Transverse colon (tissue), 4 donors: ENCODE measurements around the gene TEX55. TPM values are rescaled to one million over a fixed set of nuclear protein-coding genes. Genes with fewer than 3 reads are reported as not detected.

ENCODE experiments used
- DNase-seq: peaks from one replicate; pipeline ENCODE4 v3.0.0-alpha.2; 2019
- H3K27ac ChIP-seq, 4 donors: fragments of 200-600 bp; sonication (generic); 2 replicates each; pipeline ENCODE4 v1.5.1; 2016 to 2018; ENCODE audit warnings: inconsistent platforms in 4 of 4
- H3K27me3 ChIP-seq: fragments of 200-600 bp; sonication (generic); 2 replicates; pipeline ENCODE4 v1.5.1; 2017; ENCODE audit warnings: inconsistent platforms
- H3K36me3 ChIP-seq, 4 donors: fragments of 200-600 bp; sonication (generic); 2 replicates each; pipeline ENCODE4 v1.5.1; 2017 to 2019; ENCODE audit warnings: inconsistent platforms in 4 of 4
- H3K4me1 ChIP-seq, 4 donors: fragments of 200-600 bp; sonication (generic); 2 replicates each; pipeline ENCODE4 v1.5.1; 2017 to 2020; ENCODE audit warnings: inconsistent platforms in 4 of 4
- H3K4me3 ChIP-seq, 4 donors: fragments of 200-600 bp; sonication (generic); 1 replicate in 1 of 4; 2 replicates in 3 of 4; pipeline versions ENCODE4 v1.5.1 to v1.6.1; 2017 to 2019; ENCODE audit warnings: inconsistent platforms in 4 of 4
- H3K9me3 ChIP-seq, 2 donors: fragments of 200-600 bp; sonication (generic); 2 replicates each; pipeline ENCODE4 v1.5.1; 2017 to 2019; ENCODE audit warnings: inconsistent platforms in 2 of 2
- EP300 ChIP-seq: sonication (generic); formaldehyde crosslinking; IDR thresholded peaks from one replicate; pipeline ENCODE4 v1.6.1; 2017; ENCODE audit warnings: antibody characterized with exemption, low read depth
- POLR2A ChIP-seq: fragments of 450-650 bp; IDR thresholded peaks from one replicate; pipeline ENCODE4 v1.6.1; 2016; ENCODE audit warnings: antibody characterized with exemption, mild to moderate bottlenecking, moderate library complexity
- POLR2AphosphoS5 ChIP-seq, 3 donors: sonication (generic); formaldehyde crosslinking; IDR thresholded peaks; one replicate each; pipeline ENCODE4 v1.6.1; 2016; ENCODE audit warnings: antibody characterized with exemption in 3 of 3
- WGBS, 2 donors: methylation state at CpG; one replicate each; pipeline ENCODE4 v1.1.5; 2018; ENCODE audit warnings: low coverage in 1 of 2; 5-methylcytosine and 5-hydroxymethylcytosine counted together
- in situ Hi-C, 4 donors: fragments of 200-750 bp; cut with MboI; loops; one replicate each; pipeline versions ENCODE4 v1.15.0 to v1.15.1; 2017; ENCODE audit warnings: low sequenced_read_pairs in 3 of 4, low pct_ligation_motif_present in 1 of 4, low pct_unique_long_range_greater_than_20kb in 1 of 4
- intact Hi-C: fragments of 100-400 bp; cut with DNase I; formaldehyde crosslinking; loops from one replicate; pipeline ENCODE4 v1.15.1; 2023; ENCODE audit warnings: low total_unique reads
- total RNA-seq, 4 donors: library from RNA; depleted of rRNA; stranded (reverse); fragments of >200 nt; gene quantifications; one replicate each; pipeline ENCODE4 v1.1.0, GENCODE V29; 2016
- TF ChIP-seq, protein P1 (sequence below), 5 experiments: fragments of 200-600 bp in 3 of 5; fragments of 450-650 bp in 2 of 5; sonication (generic) in 3 of 5; IDR thresholded peaks; 1 replicate in 2 of 5; 2 replicates in 3 of 5; pipeline ENCODE4 v1.5.1; 2016 to 2017; ENCODE audit warnings: antibody characterized with exemption in 5 of 5, inconsistent platforms in 3 of 5, mild to moderate bottlenecking in 2 of 5, moderate library complexity in 1 of 5

The TEX55 gene
- total RNA-seq, 4 donors from 2014 or later, result not detected

GRCh38 chr3:119146578-119147375 is 812 bp downstream of the TEX55 start:
- intact Hi-C loops (no loop called here), in situ Hi-C loops (no loop called here)
- no peak for DNase-seq
- 80 to 84% methylated on average over 1 to 15 of the region's 15 CpGs for WGBS, 2 donors
- no peak overlapping the region for H3K4me3 ChIP-seq
- H3K4me1 ChIP-seq, result no peaks in the 10 kb centered on the region
- no peak overlapping the region for H3K27ac ChIP-seq
- H3K36me3 ChIP-seq, result no peaks in the 10 kb centered on the region
- H3K27me3 ChIP-seq, result no peaks in the 10 kb centered on the region
- H3K9me3 ChIP-seq, result no peaks in the 10 kb centered on the region
- no peak for TF ChIP-seq POLR2A
- no peak for TF ChIP-seq EP300
- TF ChIP-seq, protein P1, sequence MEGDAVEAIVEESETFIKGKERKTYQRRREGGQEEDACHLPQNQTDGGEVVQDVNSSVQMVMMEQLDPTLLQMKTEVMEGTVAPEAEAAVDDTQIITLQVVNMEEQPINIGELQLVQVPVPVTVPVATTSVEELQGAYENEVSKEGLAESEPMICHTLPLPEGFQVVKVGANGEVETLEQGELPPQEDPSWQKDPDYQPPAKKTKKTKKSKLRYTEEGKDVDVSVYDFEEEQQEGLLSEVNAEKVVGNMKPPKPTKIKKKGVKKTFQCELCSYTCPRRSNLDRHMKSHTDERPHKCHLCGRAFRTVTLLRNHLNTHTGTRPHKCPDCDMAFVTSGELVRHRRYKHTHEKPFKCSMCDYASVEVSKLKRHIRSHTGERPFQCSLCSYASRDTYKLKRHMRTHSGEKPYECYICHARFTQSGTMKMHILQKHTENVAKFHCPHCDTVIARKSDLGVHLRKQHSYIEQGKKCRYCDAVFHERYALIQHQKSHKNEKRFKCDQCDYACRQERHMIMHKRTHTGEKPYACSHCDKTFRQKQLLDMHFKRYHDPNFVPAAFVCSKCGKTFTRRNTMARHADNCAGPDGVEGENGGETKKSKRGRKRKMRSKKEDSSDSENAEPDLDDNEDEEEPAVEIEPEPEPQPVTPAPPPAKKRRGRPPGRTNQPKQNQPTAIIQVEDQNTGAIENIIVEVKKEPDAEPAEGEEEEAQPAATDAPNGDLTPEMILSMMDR (IDR thresholded peaks at IDR 0.05), result no peak
- no peak for TF ChIP-seq POLR2AphosphoS5 (IDR thresholded peaks at IDR 0.05)

DNA sequence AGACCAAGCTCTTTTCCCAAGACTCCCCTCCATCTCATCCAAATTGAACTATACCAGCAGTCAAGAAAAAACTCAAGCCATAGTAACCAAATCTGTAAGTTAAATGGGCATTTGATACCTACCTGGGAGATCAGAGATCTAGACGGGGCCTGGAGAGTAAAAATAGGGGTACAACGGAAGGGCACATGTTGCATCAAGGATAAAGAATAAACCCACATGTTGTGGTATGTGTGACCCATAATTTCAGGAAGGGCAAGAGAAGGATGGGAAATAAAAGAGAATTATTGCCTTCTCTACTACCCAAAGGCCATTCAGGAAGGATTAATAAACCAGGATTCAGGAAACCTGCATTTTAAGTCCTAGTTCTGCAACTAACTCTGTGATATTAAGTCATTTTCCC is 1.5 kb downstream of the TEX55 start:
- 47 to 50% methylated on average over 2 of the region's 2 CpGs for WGBS, 2 donors
- TF ChIP-seq POLR2A (no peak), POLR2AphosphoS5 (IDR thresholded peaks at IDR 0.05) (no peak), EP300 (no peak)
- TF ChIP-seq, protein P1 (IDR thresholded peaks at IDR 0.05), result no peak
- Histone ChIP-seq H3K4me3 (no peak overlapping the region), H3K4me1 (no peaks in the 10 kb centered on the region), H3K27me3 (no peaks in the 10 kb centered on the region), H3K9me3 (no peaks in the 10 kb centered on the region), H3K27ac (no peak overlapping the region), H3K36me3 (no peaks in the 10 kb centered on the region)
- in situ Hi-C loops, result no loop called here
- no peak for DNase-seq
- intact Hi-C loops, result no loop called here

GRCh38 chr3:119148493-119149180 is 2.7 kb downstream of the TEX55 start:
- Histone ChIP-seq H3K27me3 (no peaks in the 10 kb centered on the region), H3K36me3 (no peaks in the 10 kb centered on the region), H3K4me3 (no peak overlapping the region), H3K4me1 (no peaks in the 10 kb centered on the region), H3K27ac (no peak overlapping the region), H3K9me3 (peaks cover 0 to 1% of the 10 kb centered on the region in 2 donors)
- in situ Hi-C loops (no loop called here), intact Hi-C loops (no loop called here)
- DNase-seq, result no peak
- TF ChIP-seq EP300, result no peak
- TF ChIP-seq POLR2AphosphoS5 (IDR thresholded peaks at IDR 0.05), result no peak
- TF ChIP-seq POLR2A, result no peak
- TF ChIP-seq, protein P1 (IDR thresholded peaks at IDR 0.05), result no peak
- WGBS, 2 donors, result 83 to 90% methylated on average over 2 of the region's 2 CpGs

DNA sequence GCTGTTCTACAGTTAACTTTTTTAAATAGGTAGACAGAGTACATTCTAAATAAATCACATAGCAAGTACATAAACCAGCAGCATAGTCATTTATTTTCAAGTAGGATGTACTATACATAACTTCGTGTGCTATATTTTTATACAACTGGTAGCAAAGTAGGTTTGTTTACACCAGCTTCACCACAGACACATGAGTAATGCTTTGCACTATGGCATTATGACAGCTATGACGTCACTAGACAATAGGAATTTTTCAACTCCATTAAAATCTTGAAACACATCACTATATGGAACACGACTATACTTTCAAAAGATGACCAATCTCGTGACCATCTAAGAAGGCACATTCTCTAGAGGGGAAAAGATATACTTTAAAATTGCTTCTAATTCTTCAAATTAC is 3.5 kb downstream of the TEX55 start:
- Histone ChIP-seq H3K27me3 (no peaks in the 10 kb centered on the region), H3K36me3 (no peaks in the 10 kb centered on the region), H3K4me3 (no peak overlapping the region), H3K27ac (no peak overlapping the region), H3K9me3 (peaks cover 0 to 8% of the 10 kb centered on the region in 2 donors), H3K4me1 (no peaks in the 10 kb centered on the region)
- TF ChIP-seq, protein P1 (IDR thresholded peaks at IDR 0.05), result no peak
- TF ChIP-seq EP300 (no peak), POLR2A (no peak), POLR2AphosphoS5 (IDR thresholded peaks at IDR 0.05) (no peak)
- 43 to 56% methylated on average over 4 of the region's 4 CpGs for WGBS, 2 donors
- DNase-seq, result no peak
- intact Hi-C loops, result no loop called here
- in situ Hi-C loops, result no loop called here
